ENCODE measurements around the gene HNRNPLL. TPM values are rescaled to one million over a fixed set of nuclear protein-coding genes. Genes with fewer than 3 reads are reported as not detected.
A peak's percentile ranks its signal among the peaks of the same experiment; 100 is the strongest.
"Not testable (repeated sequence)": the region's sequence is repeated elsewhere in the genome, so short reads cannot be mapped to it uniquely, and the experiment has no call there.

HNRNPLL gene
- total RNA-seq, 1 donor from 2014 or later, result 47.9 TPM

- DNase-seq, result no peak
Measured at GRCh38 chr2:38552259-38552658, 50.5 kb downstream of the HNRNPLL start.

GRCh38 chr2:38551746-38552145 is 51.0 kb downstream of the HNRNPLL start:
- DNase-seq, result no peak

- no peak for DNase-seq
Measured at GRCh38 chr2:38551171-38551570, 51.6 kb downstream of the HNRNPLL start.

- no peak for DNase-seq
Measured at GRCh38 chr2:38549851-38550250, 52.9 kb downstream of the HNRNPLL start.

- DNase-seq, result no peak
Measured at GRCh38 chr2:38549071-38549704, 53.5 kb downstream of the HNRNPLL start.

GRCh38 chr2:38547791-38548190 is 54.9 kb downstream of the HNRNPLL start:
- no peak for DNase-seq

- no peak for DNase-seq
Measured at GRCh38 chr2:38546585-38546984, 56.1 kb downstream of the HNRNPLL start.

GRCh38 chr2:38546064-38546463 is 56.7 kb downstream of the HNRNPLL start:
- DNase-seq, result no peak

- DNase-seq, result not testable (repeated sequence)
Measured at GRCh38 chr2:38542248-38542631, 60.5 kb downstream of the HNRNPLL start.

- DNase-seq, result peak; percentile 49
Measured at GRCh38 chr2:38540580-38541286, 62.0 kb downstream of the HNRNPLL start.

- DNase-seq, result no peak
Measured at GRCh38 chr2:38539086-38539485, 63.6 kb downstream of the HNRNPLL start.

- no peak for DNase-seq
Measured at GRCh38 chr2:38537937-38538525, 64.7 kb downstream of the HNRNPLL start.

GRCh38 chr2:38537296-38537695 is 65.4 kb downstream of the HNRNPLL start:
- not testable (repeated sequence) for DNase-seq

GRCh38 chr2:38535744-38536506 is 66.8 kb downstream of the HNRNPLL start:
- DNase-seq, result peak; percentile 84

GRCh38 chr2:38535404-38535743 is 67.4 kb downstream of the HNRNPLL start:
- DNase-seq, result no peak

- no peak for DNase-seq
Measured at GRCh38 chr2:38534746-38535403, 67.9 kb downstream of the HNRNPLL start.

- DNase-seq, result no peak
Measured at GRCh38 chr2:38533757-38534545, 68.8 kb downstream of the HNRNPLL start.

GRCh38 chr2:38533180-38533579 is 69.5 kb downstream of the HNRNPLL start:
- no peak for DNase-seq

- no peak for DNase-seq
Measured at GRCh38 chr2:38532366-38532765, 70.4 kb downstream of the HNRNPLL start.

GRCh38 chr2:38529208-38529607 is 73.5 kb downstream of the HNRNPLL start:
- no peak for DNase-seq

- DNase-seq, result no peak
Measured at GRCh38 chr2:38528534-38528933, 74.2 kb downstream of the HNRNPLL start.

- peak; percentile 69 for DNase-seq
Measured at GRCh38 chr2:38528008-38528442, 74.7 kb downstream of the HNRNPLL start.
